ENCODE data around the gene LAMP2. TPM values are rescaled to one million over a fixed set of nuclear protein-coding genes. Genes with fewer than 3 reads are reported as not detected.

LAMP2 gene
- 100 to 1,000 TPM in 3 of 4 donors, 10 to 100 TPM in 1; 70.0 to 112 (median 110) TPM for total RNA-seq

- intact Hi-C loops (cut with DNase I; ENCODE audit: low total_unique reads), result loop anchor here (2.0 kb wide), 1 partner anchor 18 kb away; no protein-coding TSS in a partner anchor
- H3K36me3 ChIP-seq, result no peaks in the 10 kb centered on the region
- ATAC-seq (peak; percentile 95 to 99), DNase-seq (peak; percentile 89 to 93)
- no peak for TF ChIP-seq CTCF (IDR thresholded peaks at IDR 0.05 in 4 of 5, conservative IDR thresholded peaks at IDR 0.05 in 1 of 5)
- TF ChIP-seq POLR2A (IDR thresholded peaks at IDR 0.05), result peak; percentile 86 to 91
- no peaks in the 10 kb centered on the region for H3K27me3 ChIP-seq
- peak within 1 kb of the TSS; percentile 95 to 97 (median 95) for H3K27ac ChIP-seq
- H3K4me3 ChIP-seq, result peak within 1 kb of the TSS; percentile 63 to 82 (median 76)
- in situ Hi-C loops (cut with MboI; ENCODE audit: low sequenced_read_pairs in 4 of 4), result loop anchor here in 3 of 4 donors (25.0 kb wide), 2 partner anchors 107 to 232 kb away; partner anchors contain the start of gene ATP1B4 (in 1 of the 3)
- H3K9me3 ChIP-seq, result no peaks in the 10 kb centered on the region
- peaks cover 9 to 25% of the 10 kb centered on the region in 2 donors for H3K4me1 ChIP-seq
These were observed at the start of gene LAMP2 for GRCh38 chrX:120468825-120469525. LAMP2 (minus strand) TSS chrX:120469296; CDS start chrX:120469169, 127 bp downstream.

GRCh38 chrX:120517936-120518335, 48.8 kb upstream of the LAMP2 start:
- no peak for TF ChIP-seq CTCF (IDR thresholded peaks at IDR 0.05 in 4 of 5, conservative IDR thresholded peaks at IDR 0.05 in 1 of 5)
- Histone ChIP-seq H3K36me3 (no peaks in the 10 kb centered on the region), H3K4me3 (no peak overlapping the region), H3K4me1 (no peaks in the 10 kb centered on the region), H3K9me3 (no peaks in the 10 kb centered on the region), H3K27ac (no peak overlapping the region), H3K27me3 (no peaks in the 10 kb centered on the region)
- no peak for ATAC-seq
- intact Hi-C loops (cut with DNase I; ENCODE audit: low total_unique reads) (no loop called here), in situ Hi-C loops (cut with MboI; ENCODE audit: low sequenced_read_pairs in 4 of 4) (loop anchor here in 2 of 4 donors (10.0 to 25.0 kb wide), 2 partner anchors 147 to 244 kb away; no protein-coding TSS in a partner anchor)
- no peak for DNase-seq

GRCh38 chrX:120514236-120514635, 45.1 kb upstream of the LAMP2 start:
- no peak for DNase-seq
- in situ Hi-C loops (cut with MboI; ENCODE audit: low sequenced_read_pairs in 4 of 4) (loop anchor here in 2 of 4 donors (10.0 to 25.0 kb wide), 2 partner anchors 151 to 248 kb away; no protein-coding TSS in a partner anchor), intact Hi-C loops (cut with DNase I; ENCODE audit: low total_unique reads) (no loop called here)
- no peaks in the 10 kb centered on the region for H3K27me3 ChIP-seq
- no peak for ATAC-seq
- TF ChIP-seq CTCF (IDR thresholded peaks at IDR 0.05 in 4 of 5, conservative IDR thresholded peaks at IDR 0.05 in 1 of 5), result no peak
- no peak for TF ChIP-seq POLR2A (IDR thresholded peaks at IDR 0.05)
- no peaks in the 10 kb centered on the region for H3K4me1 ChIP-seq
- no peaks in the 10 kb centered on the region for H3K36me3 ChIP-seq
- no peaks in the 10 kb centered on the region for H3K9me3 ChIP-seq
- no peak overlapping the region for H3K4me3 ChIP-seq
- H3K27ac ChIP-seq, result no peak overlapping the region

GRCh38 chrX:120512627-120513026, 43.5 kb upstream of the LAMP2 start:
- H3K27ac ChIP-seq, result no peak overlapping the region
- intact Hi-C loops (cut with DNase I; ENCODE audit: low total_unique reads) (no loop called here), in situ Hi-C loops (cut with MboI; ENCODE audit: low sequenced_read_pairs in 4 of 4) (loop anchor here in 2 of 4 donors (10.0 to 25.0 kb wide), 2 partner anchors 152 to 250 kb away; no protein-coding TSS in a partner anchor)
- TF ChIP-seq POLR2A (IDR thresholded peaks at IDR 0.05), result no peak
- TF ChIP-seq CTCF (IDR thresholded peaks at IDR 0.05 in 4 of 5, conservative IDR thresholded peaks at IDR 0.05 in 1 of 5), result no peak
- H3K4me1 ChIP-seq, result no peaks in the 10 kb centered on the region
- no peak overlapping the region for H3K4me3 ChIP-seq
- H3K36me3 ChIP-seq, result no peaks in the 10 kb centered on the region
- H3K9me3 ChIP-seq, result no peaks in the 10 kb centered on the region
- DNase-seq (no peak), ATAC-seq (no peak)
- H3K27me3 ChIP-seq, result no peaks in the 10 kb centered on the region
